ENCODE data around the gene NFYA. TPM values are rescaled to one million over a fixed set of nuclear protein-coding genes. Genes with fewer than 3 reads are reported as not detected.

Gene NFYA
- total and polyA plus RNA-seq, 2 donors (not counting 1 experiment from before 2014, with no cell fraction given): 23.3 to 44.3 TPM

DNA sequence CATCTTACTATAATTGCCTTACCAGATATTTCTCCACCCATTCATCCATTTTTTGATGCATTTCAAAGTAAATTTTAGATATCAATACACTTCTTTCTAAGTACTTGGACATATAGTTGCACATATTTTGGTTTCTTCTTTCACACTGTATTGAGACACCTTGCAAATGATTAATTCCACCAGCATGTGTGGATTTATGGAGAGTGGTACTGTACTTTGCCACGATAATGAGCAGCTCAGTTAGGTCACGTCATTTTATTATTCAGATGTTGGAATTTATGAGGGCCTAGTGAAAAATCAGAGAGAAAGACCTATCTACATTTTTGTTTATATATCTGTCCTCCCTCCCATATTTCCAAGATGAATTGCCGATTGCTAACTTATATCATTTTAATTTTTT lies 5.3 kb downstream of the NFYA start:
- WGBS (ENCODE audit: insufficient coverage): no CpG with 5 or more reads among the region's 3 CpGs
- no peak overlapping the region for H3K4me3 Mint-ChIP-seq

DNA sequence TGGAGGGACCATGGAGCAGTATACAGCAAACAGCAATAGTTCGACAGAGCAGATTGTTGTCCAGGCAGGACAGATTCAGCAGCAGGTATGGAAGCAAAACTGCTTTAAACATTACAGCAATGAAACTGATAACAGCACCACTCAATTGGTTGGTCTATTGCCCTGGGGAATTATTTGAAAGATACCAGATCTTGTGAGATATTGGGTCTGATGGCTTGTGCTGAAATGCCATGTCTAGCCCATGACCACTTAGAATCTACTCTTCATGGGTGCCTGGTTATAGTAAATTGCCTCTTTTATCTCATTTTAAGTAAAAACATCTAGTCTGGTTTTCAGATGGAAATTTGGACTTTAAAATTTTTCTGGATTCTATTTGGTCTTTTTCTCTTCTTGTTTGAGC lies 6.3 kb downstream of the NFYA start:
- H3K9me3 Mint-ChIP-seq (ENCODE audit: insufficient read depth): no peaks in the 10 kb centered on the region
- Histone ChIP-seq H3K27ac (ENCODE audit: low read length in 2 of 2) (peak overlapping the region in 1 of 2 donors; percentile 64), H3K9ac (ENCODE audit: low read length) (no peak overlapping the region), H3K27me3 (replicated peaks in 1 of 4; ENCODE audit: control extremely low read depth in 1 of 4, control insufficient read depth in 3 of 4, insufficient read depth in 4 of 4, low read length in 3 of 4) (no peaks in the 10 kb centered on the region), H3K4me2 (replicated peaks; ENCODE audit: low read depth, low read length, poor library complexity, severe bottlenecking) (no peak overlapping the region), H3K9me3 (ENCODE audit: control extremely low read depth in 1 of 3, control insufficient read depth in 2 of 3, insufficient read depth in 1 of 3, low read length in 2 of 3) (no peaks in the 10 kb centered on the region), H3K36me3 (replicated peaks in 1 of 2; ENCODE audit: control extremely low read depth in 1 of 2, control insufficient read depth in 1 of 2, extremely low read depth in 1 of 2, insufficient read depth in 2 of 2, low read length in 1 of 2) (peaks cover 5 to 42% of the 10 kb centered on the region in 2 experiments), H2AFZ (ENCODE audit: insufficient read depth, low read depth, low read length, poor library complexity, severe bottlenecking) (no peak overlapping the region), H3K4me1 (ENCODE audit: control insufficient read depth in 2 of 2, insufficient read depth in 2 of 2, low read length in 2 of 2) (peaks cover 33 to 37% of the 10 kb centered on the region in 2 donors), H3K4me3 (ENCODE audit: control extremely low read depth in 1 of 5, extremely low read depth in 1 of 5, insufficient read depth in 1 of 5, low read depth in 2 of 5, low read length in 4 of 5) (no peak overlapping the region), H3K79me2 (ENCODE audit: control insufficient read depth, insufficient read depth, low read length) (peaks cover 90% of the 10 kb centered on the region), H4K20me1 (ENCODE audit: control insufficient read depth, insufficient read depth, low read length, poor library complexity, severe bottlenecking) (no peaks in the 10 kb centered on the region)
- H3K27me3 Mint-ChIP-seq: no peaks in the 10 kb centered on the region
- ChIA-PET POLR2A (interaction anchor here (0.9 kb wide), 1 partner anchor 16 kb away, joined by 5 read pairs; no protein-coding TSS in a partner anchor), CTCF (interaction anchor here (0.7 to 1.6 kb wide), 2 partner anchors 103 to 770 kb away, joined by 3 read pairs; no protein-coding TSS in a partner anchor)
- intact Hi-C loops (cut with micrococcal nuclease): loop anchor here (10.0 kb wide), 3 partner anchors 196 to 1486 kb away; partner anchors contain the start of genes UBR2 and USP49
- H3K4me1 Mint-ChIP-seq: peaks cover 59% of the 10 kb centered on the region
- DNase-seq (no peak), ATAC-seq (ENCODE audit: low read depth) (no peak)
- TF ChIP-seq, protein P1, sequence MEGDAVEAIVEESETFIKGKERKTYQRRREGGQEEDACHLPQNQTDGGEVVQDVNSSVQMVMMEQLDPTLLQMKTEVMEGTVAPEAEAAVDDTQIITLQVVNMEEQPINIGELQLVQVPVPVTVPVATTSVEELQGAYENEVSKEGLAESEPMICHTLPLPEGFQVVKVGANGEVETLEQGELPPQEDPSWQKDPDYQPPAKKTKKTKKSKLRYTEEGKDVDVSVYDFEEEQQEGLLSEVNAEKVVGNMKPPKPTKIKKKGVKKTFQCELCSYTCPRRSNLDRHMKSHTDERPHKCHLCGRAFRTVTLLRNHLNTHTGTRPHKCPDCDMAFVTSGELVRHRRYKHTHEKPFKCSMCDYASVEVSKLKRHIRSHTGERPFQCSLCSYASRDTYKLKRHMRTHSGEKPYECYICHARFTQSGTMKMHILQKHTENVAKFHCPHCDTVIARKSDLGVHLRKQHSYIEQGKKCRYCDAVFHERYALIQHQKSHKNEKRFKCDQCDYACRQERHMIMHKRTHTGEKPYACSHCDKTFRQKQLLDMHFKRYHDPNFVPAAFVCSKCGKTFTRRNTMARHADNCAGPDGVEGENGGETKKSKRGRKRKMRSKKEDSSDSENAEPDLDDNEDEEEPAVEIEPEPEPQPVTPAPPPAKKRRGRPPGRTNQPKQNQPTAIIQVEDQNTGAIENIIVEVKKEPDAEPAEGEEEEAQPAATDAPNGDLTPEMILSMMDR (IDR thresholded peaks at IDR 0.05): no peak
- TF ChIP-seq EZH2 (IDR thresholded peaks at IDR 0.05; ENCODE audit: borderline replicate concordance, insufficient read depth, low read depth, low read length, poor library complexity, severe bottlenecking): no peak
- H3K27ac Mint-ChIP-seq: no peak overlapping the region
- no peak overlapping the region for H3K4me3 Mint-ChIP-seq
- WGBS (ENCODE audit: insufficient coverage): 80% methylated on average over 1 of the region's 1 CpG

More for the DNA sequence above, 5.3 kb downstream of the NFYA start:
- Histone ChIP-seq H2AFZ (ENCODE audit: insufficient read depth, low read depth, low read length, poor library complexity, severe bottlenecking) (no peak overlapping the region), H3K4me2 (replicated peaks; ENCODE audit: low read depth, low read length, poor library complexity, severe bottlenecking) (no peak overlapping the region), H4K20me1 (ENCODE audit: control insufficient read depth, insufficient read depth, low read length, poor library complexity, severe bottlenecking) (no peaks in the 10 kb centered on the region), H3K27me3 (replicated peaks in 1 of 4; ENCODE audit: control extremely low read depth in 1 of 4, control insufficient read depth in 3 of 4, insufficient read depth in 4 of 4, low read length in 3 of 4) (no peaks in the 10 kb centered on the region), H3K4me1 (ENCODE audit: control insufficient read depth in 2 of 2, insufficient read depth in 2 of 2, low read length in 2 of 2) (peaks cover 36 to 40% of the 10 kb centered on the region in 2 donors), H3K79me2 (ENCODE audit: control insufficient read depth, insufficient read depth, low read length) (peaks cover 90% of the 10 kb centered on the region), H3K36me3 (replicated peaks in 1 of 2; ENCODE audit: control extremely low read depth in 1 of 2, control insufficient read depth in 1 of 2, extremely low read depth in 1 of 2, insufficient read depth in 2 of 2, low read length in 1 of 2) (peaks cover 4 to 32% of the 10 kb centered on the region in 2 experiments), H3K9ac (ENCODE audit: low read length) (no peak overlapping the region), H3K4me3 (ENCODE audit: control extremely low read depth in 1 of 5, extremely low read depth in 1 of 5, insufficient read depth in 1 of 5, low read depth in 2 of 5, low read length in 4 of 5) (no peak overlapping the region), H3K27ac (ENCODE audit: low read length in 2 of 2) (no peak overlapping the region), H3K9me3 (ENCODE audit: control extremely low read depth in 1 of 3, control insufficient read depth in 2 of 3, insufficient read depth in 1 of 3, low read length in 2 of 3) (no peaks in the 10 kb centered on the region)
- intact Hi-C loops (cut with micrococcal nuclease): loop anchor here (10.0 kb wide), 3 partner anchors 197 to 1487 kb away; partner anchors contain the start of genes UBR2 and USP49
- ChIA-PET POLR2A (interaction anchor here (0.9 kb wide), 1 partner anchor 15 kb away, joined by 5 read pairs; no protein-coding TSS in a partner anchor), CTCF (interaction anchor here (0.7 kb wide), 1 partner anchor 771 kb away, joined by 3 read pairs; no protein-coding TSS in a partner anchor)
- Mint-ChIP-seq H3K4me1 (peaks cover 59% of the 10 kb centered on the region), H3K9me3 (ENCODE audit: insufficient read depth) (no peaks in the 10 kb centered on the region), H3K27ac (no peak overlapping the region), H3K27me3 (no peaks in the 10 kb centered on the region)
- DNase-seq (no peak), ATAC-seq (ENCODE audit: low read depth) (no peak)
- no peak for TF ChIP-seq EZH2 (IDR thresholded peaks at IDR 0.05; ENCODE audit: borderline replicate concordance, insufficient read depth, low read depth, low read length, poor library complexity, severe bottlenecking)
- TF ChIP-seq, protein P1 (IDR thresholded peaks at IDR 0.05): no peak
